Ureter (tissue), 1 donor: ENCODE data around the gene HSH2D. TPM values are rescaled to one million over a fixed set of nuclear protein-coding genes. Genes with fewer than 3 reads are reported as not detected.
"Not testable (repeated sequence)": the region's sequence is repeated elsewhere in the genome, so short reads cannot be mapped to it uniquely, and the experiment has no call there.

ENCODE experiments used
- DNase-seq: peaks from one replicate; pipeline ENCODE4 v3.0.0-alpha.2; 2020; ENCODE audit warnings: low spot score
- total RNA-seq: library from RNA; stranded (reverse); gene quantifications from one replicate; pipeline ENCODE4 v1.2.4, GENCODE V29; 2023
- donor health status: DM: yes; HTN: yes; CAD: no.

Gene HSH2D
- total RNA-seq, 1 donor from 2014 or later = 10.6 TPM

- not testable (repeated sequence) for DNase-seq
These were observed 24.2 kb upstream of the HSH2D start for GRCh38 chr19:16119075-16119857.

- DNase-seq = no peak
These were observed 22.3 kb upstream of the HSH2D start for GRCh38 chr19:16121141-16121540.

GRCh38 chr19:16121967-16122366, 21.5 kb upstream of the HSH2D start:
- DNase-seq = no peak

- DNase-seq = no peak
These were observed 18.5 kb upstream of the HSH2D start for GRCh38 chr19:16124953-16125352.

GRCh38 chr19:16125737-16126495, 17.6 kb upstream of the HSH2D start:
- DNase-seq = no peak

- DNase-seq = no peak
These were observed 16.4 kb upstream of the HSH2D start for GRCh38 chr19:16127080-16127479.

- no peak for DNase-seq
These were observed 15.6 kb upstream of the HSH2D start for GRCh38 chr19:16127776-16128371.

- DNase-seq = no peak
These were observed 11.8 kb upstream of the HSH2D start for GRCh38 chr19:16131648-16132047.

GRCh38 chr19:16133818-16134217, 9.7 kb upstream of the HSH2D start:
- no peak for DNase-seq

GRCh38 chr19:16134510-16134909, 9.0 kb upstream of the HSH2D start:
- DNase-seq = no peak

GRCh38 chr19:16135430-16136127, 7.9 kb upstream of the HSH2D start:
- no peak for DNase-seq

GRCh38 chr19:16136185-16136999, 7.1 kb upstream of the HSH2D start:
- DNase-seq = no peak

- DNase-seq = no peak
These were observed 3.7 kb upstream of the HSH2D start for GRCh38 chr19:16139752-16140151.

- DNase-seq = no peak
These were observed 2.4 kb upstream of the HSH2D start for GRCh38 chr19:16141043-16141442.

GRCh38 chr19:16142032-16142580, 1.4 kb upstream of the HSH2D start:
- DNase-seq = no peak

- DNase-seq = no peak
These were observed 714 bp downstream of the HSH2D start for GRCh38 chr19:16144216-16144581.

GRCh38 chr19:16146112-16146511, 2.6 kb downstream of the HSH2D start:
- no peak for DNase-seq

- no peak for DNase-seq
These were observed 5.2 kb downstream of the HSH2D start for GRCh38 chr19:16148443-16149229.

GRCh38 chr19:16153582-16154336, 10.3 kb downstream of the HSH2D start:
- no peak for DNase-seq
